IPS-18c (cell line): ENCODE results near the gene TGFBRAP1.

Experiments used
- H3K4me3 ChIP-seq: 2 replicates; pipeline ENCODE4 v1.7.0; 2013; ENCODE audit warnings: low read depth, mild to moderate bottlenecking, low read length, moderate library complexity; ENCODE audit not compliant: insufficient read depth
- H3K9me3 ChIP-seq: one replicate; pipeline ENCODE4 v1.6.1; 2013; ENCODE audit warnings: mild to moderate bottlenecking, low read length, moderate library complexity; ENCODE audit not compliant: control insufficient read depth, insufficient read depth

The TGFBRAP1 gene

DNA sequence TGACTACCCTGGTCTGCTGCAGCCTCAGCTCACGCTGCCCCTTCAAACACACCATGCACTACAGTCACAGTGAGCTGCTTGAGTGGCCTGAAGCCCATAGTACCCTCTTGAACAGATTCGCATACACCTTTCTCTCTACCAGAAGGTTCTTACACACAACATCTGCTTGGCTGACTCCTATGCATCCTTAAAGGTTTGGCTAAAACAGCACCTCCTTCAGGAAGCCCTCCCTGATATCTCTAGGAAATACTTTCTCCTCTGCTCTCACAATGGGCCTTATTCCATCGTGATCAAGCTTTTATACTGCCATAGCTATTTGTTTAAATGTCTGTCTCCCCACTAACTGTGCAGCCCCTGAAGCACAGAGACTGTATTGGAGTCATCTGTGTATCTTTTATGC is 31.5 kb downstream of the TGFBRAP1 start:
- Histone ChIP-seq H3K4me3 (no peak overlapping the region), H3K9me3 (no peaks in the 10 kb centered on the region)

DNA sequence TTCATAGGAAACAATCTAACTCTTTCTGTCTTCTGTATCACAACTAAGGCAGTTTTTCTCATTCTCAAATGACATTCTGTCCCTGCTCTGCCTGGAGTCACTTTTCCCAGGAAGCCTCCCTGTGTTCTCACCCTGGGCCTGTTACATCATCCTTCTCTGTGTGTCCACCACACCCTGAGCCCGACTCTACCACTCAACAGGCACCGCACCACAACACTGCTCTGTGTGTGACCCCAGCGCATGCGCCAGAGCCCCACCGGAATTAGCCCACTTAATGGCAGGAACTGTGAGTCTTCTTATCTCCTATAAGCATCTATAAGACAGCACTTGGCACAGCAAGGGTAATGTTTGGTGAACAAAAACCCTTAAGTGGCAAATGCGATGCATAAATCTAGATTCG is 32.3 kb downstream of the TGFBRAP1 start:
- H3K4me3 ChIP-seq, result no peak overlapping the region
- H3K9me3 ChIP-seq, result no peaks in the 10 kb centered on the region

DNA sequence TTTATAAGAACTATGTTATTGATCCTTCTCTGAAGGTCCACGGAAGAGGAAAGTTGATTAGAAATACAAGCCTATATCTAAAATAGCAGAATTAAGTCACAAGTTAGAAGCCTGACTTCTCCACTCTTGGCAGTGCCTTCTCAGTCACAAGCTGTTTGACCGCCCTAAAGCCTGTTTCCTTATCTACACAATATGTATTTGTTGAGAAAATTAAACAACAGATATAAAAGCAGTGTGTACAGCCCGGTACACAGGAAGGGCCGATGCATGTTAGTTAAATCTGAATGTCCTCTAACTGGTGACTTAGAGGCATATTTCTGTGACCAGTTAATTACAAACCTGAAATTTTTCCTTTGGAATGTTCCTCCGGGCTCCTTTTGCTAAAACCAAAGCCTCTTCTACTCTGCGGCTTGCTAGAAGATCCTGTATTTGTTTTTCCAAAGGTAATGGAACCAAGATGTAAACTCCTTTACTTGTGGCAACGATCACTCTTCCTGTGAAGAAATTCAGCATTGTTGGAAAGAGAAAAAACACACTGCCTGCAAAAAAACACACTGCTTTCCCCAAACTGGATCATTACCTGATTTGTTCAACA is 33.4 kb downstream of the TGFBRAP1 start:
- no peaks in the 10 kb centered on the region for H3K9me3 ChIP-seq
- H3K4me3 ChIP-seq, result no peak overlapping the region

DNA sequence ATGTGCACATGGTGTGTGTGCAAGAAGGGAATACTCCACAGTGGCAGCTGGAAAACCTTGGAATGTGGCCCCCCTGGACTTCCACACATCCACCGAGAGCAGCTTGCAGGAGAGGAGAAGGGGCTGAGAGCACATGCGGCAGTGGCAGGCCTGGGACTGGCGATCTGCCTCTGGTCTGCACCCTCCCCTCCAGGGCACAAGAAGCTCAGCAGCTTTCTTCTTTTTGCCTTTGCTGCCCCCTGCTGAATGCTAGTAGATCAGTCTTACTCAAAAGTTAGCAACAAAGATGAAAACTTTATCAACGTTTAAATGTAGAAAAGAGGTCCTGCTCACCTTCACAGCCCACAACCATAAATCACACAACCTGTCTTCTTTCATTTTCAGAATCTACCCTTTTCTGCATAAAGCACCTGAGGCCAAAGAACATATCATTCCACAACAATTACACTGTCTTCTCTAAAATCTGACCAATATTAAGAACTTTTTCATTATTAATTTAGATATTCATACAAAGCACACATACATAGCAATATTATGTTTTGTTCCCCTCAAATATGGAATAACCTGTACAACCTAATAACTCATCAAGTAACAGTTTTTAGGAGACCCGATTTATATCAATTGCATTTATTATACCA is 34.6 kb downstream of the TGFBRAP1 start:
- Histone ChIP-seq H3K9me3 (no peaks in the 10 kb centered on the region), H3K4me3 (no peak overlapping the region)

DNA sequence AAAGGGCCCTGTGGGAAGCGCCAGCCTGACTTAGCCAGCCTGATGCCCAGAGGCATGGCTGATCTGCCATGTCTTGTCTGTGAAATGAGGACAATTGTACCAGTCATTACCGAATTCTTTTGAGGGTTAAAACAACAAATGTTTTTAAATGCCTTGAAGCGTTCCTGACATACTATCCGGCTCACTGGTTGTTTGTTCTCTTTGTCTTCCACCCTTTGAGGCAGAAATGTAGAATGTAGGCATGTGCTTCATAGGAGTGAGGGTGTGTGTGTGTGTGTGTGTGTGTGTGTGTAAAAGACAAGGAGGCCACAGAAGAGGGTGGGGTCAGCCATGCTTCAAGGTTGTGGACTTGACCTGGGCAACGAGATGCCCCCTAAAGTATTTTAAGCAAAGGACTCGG is 35.5 kb downstream of the TGFBRAP1 start:
- no peak overlapping the region for H3K4me3 ChIP-seq
- H3K9me3 ChIP-seq, result no peaks in the 10 kb centered on the region

DNA sequence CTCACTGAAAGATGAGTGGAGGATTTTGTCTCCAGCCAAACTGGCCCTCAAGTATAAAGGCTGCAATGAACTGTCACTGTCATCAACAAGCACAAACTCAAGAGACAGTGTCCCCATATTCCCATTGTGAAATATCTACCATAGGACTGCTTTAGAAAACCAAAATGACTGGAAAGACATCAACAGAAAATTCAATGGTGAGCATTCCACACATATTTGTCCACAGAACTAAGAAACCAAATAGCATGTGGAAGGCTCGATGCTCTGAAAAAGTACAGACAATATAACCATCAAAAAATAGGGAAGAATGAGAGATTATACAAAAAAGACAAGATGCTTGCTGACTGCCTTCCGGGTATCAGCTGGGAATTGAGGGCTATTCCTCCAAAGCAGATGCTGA is 37.6 kb downstream of the TGFBRAP1 start:
- Histone ChIP-seq H3K4me3 (no peak overlapping the region), H3K9me3 (no peaks in the 10 kb centered on the region)

DNA sequence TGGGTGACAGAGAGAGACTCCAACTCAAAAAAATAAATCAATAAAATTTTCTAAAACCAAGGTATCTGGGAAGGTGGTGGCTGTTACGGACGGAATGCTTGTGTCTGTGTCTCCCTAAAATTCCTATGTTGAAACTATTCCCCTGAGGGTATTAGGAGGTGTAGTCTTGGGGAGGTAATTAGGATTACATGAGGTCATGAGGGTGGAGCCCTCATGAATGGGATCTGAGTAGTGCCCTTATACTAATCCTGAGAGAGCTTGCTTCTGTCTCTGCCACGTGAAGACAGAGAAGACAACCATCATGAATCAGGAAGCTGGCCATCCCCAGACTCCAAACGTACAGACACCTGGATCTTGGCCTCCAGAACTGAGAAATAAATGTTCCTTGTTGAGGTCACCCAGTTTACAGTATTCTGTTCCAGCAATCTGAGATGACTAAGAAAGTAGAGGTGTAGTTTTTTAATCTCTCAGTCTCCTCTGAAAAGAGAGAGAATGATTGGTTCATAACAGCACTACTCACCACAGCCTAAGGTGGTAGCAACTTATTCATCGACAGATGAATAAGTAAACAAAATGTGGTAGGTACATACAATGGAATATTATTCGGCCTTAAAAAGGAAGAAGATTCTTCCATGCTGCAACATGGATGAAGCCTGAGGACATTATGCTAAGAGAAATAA is 38.4 kb downstream of the TGFBRAP1 start:
- no peak overlapping the region for H3K4me3 ChIP-seq
- H3K9me3 ChIP-seq, result no peaks in the 10 kb centered on the region

DNA sequence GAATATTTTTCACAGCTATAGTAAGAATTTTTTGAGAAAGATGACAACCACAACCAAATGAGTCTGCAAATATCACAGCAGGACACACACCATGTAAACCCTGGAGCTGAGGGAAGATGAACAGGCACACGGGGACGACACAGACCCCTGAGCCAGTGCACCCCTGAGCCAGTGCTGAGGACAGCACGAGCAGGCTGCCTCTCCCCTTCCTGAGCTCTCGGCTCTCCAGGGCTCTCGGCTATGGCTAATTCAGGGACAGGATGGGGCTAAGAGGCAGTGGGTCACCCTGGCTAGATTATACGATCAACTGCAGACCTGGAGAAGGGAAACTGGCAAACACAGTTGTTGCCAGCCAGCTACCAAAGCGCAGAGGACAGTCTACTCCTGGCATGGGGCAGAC is 41.4 kb downstream of the TGFBRAP1 start:
- Histone ChIP-seq H3K9me3 (no peaks in the 10 kb centered on the region), H3K4me3 (no peak overlapping the region)

DNA sequence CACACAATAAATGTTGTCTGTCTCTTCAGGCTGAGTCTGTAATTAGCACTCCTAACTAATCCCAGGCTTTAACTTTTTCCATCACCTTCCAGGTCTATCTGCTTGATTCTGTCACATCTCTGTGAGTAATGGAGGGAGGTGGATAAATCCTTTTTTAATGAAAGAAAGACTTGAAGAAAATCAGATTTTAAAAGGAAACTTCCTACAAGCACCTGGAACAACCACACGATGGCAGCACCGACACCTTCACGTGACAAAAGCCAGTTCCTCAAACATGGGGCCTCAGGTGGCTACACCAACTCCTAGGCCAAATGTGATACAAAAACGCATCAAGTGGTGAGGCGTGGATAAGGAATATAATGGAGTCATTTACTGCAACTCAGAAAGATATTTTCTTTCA is 41.8 kb downstream of the TGFBRAP1 start:
- H3K9me3 ChIP-seq, result no peaks in the 10 kb centered on the region
- no peak overlapping the region for H3K4me3 ChIP-seq

DNA sequence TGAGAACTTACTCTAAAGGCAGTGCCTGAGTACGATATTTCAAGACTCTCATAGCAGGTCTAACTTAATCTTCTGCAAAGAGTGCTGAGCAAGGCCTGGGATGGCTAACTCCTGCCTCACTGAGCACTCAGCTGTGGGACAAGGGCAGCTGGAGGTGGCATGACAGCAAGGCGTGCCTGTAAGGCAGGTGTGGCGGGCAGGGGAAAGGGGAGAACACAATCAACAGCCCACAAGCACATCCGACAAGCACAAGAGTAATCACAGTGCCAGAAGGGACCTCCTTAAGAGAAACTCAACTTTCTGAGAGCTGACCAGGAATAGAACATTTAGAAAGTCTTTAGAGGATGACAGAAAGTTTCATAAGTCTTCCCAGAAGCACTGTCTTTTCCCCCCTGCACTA is 46.0 kb downstream of the TGFBRAP1 start:
- no peaks in the 10 kb centered on the region for H3K9me3 ChIP-seq
- H3K4me3 ChIP-seq, result no peak overlapping the region

DNA sequence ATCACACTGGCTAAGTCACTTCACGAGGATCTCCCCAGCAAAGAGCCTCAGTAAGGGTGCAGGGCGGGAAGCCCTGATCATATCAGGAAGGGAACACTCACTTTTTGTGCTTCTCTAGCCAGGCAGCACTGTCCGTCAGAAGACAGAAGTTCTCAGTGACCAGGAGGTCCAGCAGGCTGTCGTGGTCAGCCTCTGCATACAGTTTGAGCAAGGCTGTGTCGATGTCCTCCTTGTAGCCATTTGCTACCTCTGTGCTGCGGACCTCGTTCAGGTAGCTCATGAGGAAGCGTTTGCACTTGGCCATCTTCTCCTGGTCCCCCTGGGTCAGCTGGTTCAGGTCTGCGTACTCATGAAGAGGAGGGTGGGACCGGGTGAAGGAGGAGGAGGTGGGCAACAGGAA is 49.3 kb downstream of the TGFBRAP1 start:
- H3K4me3 ChIP-seq, result no peak overlapping the region
- H3K9me3 ChIP-seq, result no peaks in the 10 kb centered on the region

DNA sequence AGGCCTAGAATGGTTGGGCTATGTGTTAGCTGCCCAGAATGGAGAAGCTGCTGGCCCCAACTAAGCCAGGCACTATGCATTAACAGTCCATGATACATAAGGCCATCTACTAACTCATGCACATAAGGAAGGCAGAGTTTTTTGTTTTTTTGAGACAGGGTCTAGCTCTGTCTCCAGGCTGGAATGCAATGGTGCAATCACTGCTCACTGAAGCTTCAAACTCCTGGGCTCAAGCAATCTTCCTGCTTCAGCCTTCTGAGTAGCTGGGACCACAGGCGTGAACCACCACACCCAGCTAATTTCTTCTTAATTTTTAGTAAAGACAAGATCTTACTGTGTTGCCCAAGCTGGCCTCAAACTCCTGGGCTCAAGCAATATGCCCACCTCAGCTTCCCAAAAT is 50.4 kb downstream of the TGFBRAP1 start:
- Histone ChIP-seq H3K4me3 (no peak overlapping the region), H3K9me3 (no peaks in the 10 kb centered on the region)

DNA sequence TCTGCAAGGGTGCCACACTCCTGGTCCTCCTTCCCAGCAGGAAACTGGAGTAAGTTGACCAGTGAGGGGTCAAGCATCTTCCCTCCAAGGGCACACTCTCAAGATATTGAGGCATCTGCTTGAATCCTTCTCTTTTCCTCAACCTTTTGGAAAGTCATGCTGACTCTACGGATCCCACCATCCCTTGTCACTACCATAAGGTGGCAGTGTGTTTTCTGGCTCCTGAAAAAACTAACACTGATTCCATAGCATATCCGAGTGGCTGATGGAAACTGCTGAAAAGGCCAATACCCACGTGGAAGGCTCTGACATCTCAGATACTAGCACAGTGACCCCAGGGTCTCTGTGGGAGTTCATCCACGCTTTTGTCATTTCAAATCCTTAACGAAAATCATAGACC is 50.9 kb downstream of the TGFBRAP1 start:
- Histone ChIP-seq H3K9me3 (no peaks in the 10 kb centered on the region), H3K4me3 (no peak overlapping the region)

DNA sequence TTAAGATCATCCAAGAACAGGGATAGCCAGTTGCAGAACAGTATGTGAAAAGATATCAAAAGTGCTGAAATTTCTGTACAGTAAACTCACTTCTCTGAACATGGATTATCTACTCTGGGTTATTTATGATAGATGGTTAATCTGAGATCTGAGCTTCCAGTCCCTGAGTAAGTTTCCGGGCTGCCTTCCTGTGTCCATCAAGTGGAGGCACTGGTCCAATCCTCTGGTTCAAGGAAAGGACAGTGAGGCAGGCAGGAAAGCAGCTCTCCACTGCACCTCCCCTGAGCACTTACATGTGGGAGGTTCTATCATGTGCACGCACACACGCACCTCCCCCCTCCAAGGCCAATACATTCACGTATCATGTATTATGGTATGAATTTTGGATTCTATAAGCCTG is 55.5 kb downstream of the TGFBRAP1 start:
- no peak overlapping the region for H3K4me3 ChIP-seq

DNA sequence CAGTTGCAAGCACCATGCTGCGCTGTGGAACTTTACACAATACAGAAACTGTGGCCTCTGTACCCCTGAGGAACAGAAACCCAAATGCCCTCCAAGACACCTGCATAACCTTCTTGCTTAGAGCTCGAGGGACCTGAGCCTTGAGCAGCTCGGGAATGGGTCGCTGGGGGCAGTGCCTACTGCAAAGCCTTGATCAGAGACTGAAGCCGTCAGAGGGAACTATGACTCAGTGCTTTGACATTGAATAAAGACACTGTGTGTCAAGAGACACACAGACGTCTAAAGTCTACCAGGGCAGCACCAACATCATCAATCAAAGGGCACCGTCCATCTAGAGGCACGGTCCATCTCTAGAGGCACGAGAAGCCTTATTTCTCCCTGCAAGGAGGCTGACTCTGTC is 57.4 kb downstream of the TGFBRAP1 start:
- Histone ChIP-seq H3K9me3 (no peaks in the 10 kb centered on the region), H3K4me3 (no peak overlapping the region)

More for the DNA sequence above, 55.5 kb downstream of the TGFBRAP1 start:
- no peaks in the 10 kb centered on the region for H3K9me3 ChIP-seq

DNA sequence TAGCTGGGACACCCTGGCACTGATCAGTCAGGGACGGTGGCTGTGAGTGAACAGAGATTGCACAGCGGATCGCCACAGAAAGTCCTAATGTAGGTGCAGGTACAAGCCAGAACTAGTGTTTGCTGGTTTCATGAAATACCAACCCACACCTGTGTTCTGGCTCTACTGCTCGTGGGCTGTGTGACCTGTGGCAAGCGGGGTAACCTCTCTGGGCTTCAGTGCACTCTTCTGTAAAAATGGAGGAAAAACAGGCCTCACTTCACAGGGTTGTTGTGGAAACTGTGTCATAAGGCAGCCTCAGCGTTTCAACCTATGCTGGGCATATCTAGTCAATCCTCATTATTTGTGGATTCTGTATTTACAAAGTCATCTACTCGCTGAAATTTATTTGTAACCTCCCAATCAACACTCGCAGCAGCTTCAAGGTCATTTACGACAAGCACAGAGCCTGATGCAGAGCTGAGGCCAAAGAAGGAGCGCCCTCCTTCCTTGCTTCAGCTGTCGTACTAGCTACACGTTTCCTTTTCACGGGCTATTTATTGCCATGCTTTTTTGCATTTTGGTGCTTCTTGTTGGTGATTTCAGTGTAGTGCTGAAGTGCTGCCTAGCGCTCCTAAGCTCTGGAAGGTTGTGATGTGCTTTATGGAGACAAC is 58.0 kb downstream of the TGFBRAP1 start:
- H3K9me3 ChIP-seq, result no peaks in the 10 kb centered on the region
- no peak overlapping the region for H3K4me3 ChIP-seq

DNA sequence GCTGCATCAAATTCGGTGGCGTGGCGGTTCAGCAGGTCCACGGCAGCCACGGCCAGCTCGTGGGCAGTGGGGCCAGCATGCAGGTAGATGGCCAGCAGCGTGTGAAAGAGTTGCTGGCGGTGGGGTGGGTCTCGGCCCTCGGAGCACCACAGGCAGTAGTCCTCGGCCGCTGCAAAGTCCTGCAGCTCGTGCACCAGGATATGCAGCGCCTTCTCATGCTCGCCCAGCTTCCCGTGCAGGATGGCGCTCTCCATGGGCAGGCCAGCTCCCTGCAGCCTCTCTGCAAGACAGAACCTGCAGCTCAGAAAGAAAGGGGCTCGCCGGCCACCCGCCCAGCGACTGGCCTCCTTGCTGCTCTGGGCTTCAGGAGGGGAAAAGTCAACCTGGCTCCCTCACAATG is 60.1 kb downstream of the TGFBRAP1 start:
- H3K4me3 ChIP-seq, result no peak overlapping the region

DNA sequence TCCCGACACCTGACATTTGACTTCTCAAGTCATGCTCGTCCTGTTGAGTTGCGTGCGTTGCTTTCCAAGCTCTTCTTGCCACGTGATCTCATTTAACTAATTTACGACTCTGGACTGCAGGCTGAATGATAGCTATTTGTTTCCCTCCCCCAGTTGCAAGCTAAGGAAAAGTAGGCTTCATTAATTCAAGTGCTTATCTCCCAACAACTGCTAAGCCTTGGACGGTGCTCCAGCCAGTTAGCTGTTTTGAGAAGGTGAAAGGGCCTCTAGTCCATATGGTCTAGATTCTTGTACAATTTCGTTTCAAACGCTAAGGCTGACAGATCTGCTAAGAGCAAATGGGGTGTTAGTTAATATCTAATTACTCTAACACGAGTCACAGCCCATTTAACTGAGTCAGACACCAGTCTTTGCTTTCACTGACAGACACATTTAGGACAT is 66.9 kb downstream of the TGFBRAP1 start:
- H3K9me3 ChIP-seq, result no peaks in the 10 kb centered on the region
- no peak overlapping the region for H3K4me3 ChIP-seq

More for the DNA sequence above, 60.1 kb downstream of the TGFBRAP1 start:
- H3K9me3 ChIP-seq, result no peaks in the 10 kb centered on the region
